Gastroesophageal sphincter (tissue), 4 donors: Measurements from ENCODE around the gene SV2B. TPM values are rescaled to one million over a fixed set of nuclear protein-coding genes. Genes with fewer than 3 reads are reported as not detected.

Experiments used
- ATAC-seq: fragments of 150-250 bp; one replicate; pipeline ENCODE4 v1.9.1; 2016; ENCODE audit warnings: mild to moderate bottlenecking, moderate library complexity
- H3K27ac ChIP-seq, 4 donors: fragments of 200-600 bp; sonication (generic) in 3 of 4; 1 replicate in 3 of 4; 2 replicates in 1 of 4; pipeline ENCODE4 v1.5.1; 2016 to 2019
- H3K27me3 ChIP-seq: fragments of 200-600 bp; sonication (generic); one replicate; pipeline ENCODE4 v1.5.1; 2019
- H3K36me3 ChIP-seq, 2 donors: fragments of 200-600 bp; sonication (generic); one replicate each; pipeline ENCODE4 v1.5.1; 2019; ENCODE audit warnings: control low read depth in 1 of 2
- H3K4me1 ChIP-seq, 3 donors: fragments of 200-600 bp; sonication (generic); 1 replicate in 2 of 3; 2 replicates in 1 of 3; pipeline ENCODE4 v1.5.1; 2016 to 2019; ENCODE audit warnings: control low read depth in 2 of 3
- H3K4me3 ChIP-seq, 2 donors: fragments of 200-600 bp; sonication (generic); one replicate each; pipeline ENCODE4 v1.5.1; 2019; ENCODE audit warnings: mild to moderate bottlenecking in 1 of 2, moderate library complexity in 1 of 2
- H3K9me3 ChIP-seq, 3 donors: fragments of 200-600 bp; sonication (generic); one replicate each; pipeline ENCODE4 v1.5.1; 2017 to 2019; ENCODE audit warnings: control low read depth in 2 of 3
- EP300 ChIP-seq: sonication (generic); formaldehyde crosslinking; IDR thresholded peaks from one replicate; pipeline ENCODE4 v1.6.1; 2017; ENCODE audit warnings: antibody characterized with exemption, mild to moderate bottlenecking
- POLR2A ChIP-seq, 2 donors: fragments of 450-650 bp; IDR thresholded peaks; one replicate each; pipeline ENCODE4 v1.6.1; 2017; ENCODE audit warnings: antibody characterized with exemption in 2 of 2, mild to moderate bottlenecking in 2 of 2, moderate library complexity in 1 of 2
- POLR2AphosphoS5 ChIP-seq: sonication (generic); formaldehyde crosslinking; IDR thresholded peaks from one replicate; pipeline ENCODE4 v1.6.1; 2017; ENCODE audit warnings: antibody characterized with exemption
- WGBS, 2 donors: methylation state at CpG; one replicate each; pipeline ENCODE4 v1.1.5; 2018; ENCODE audit warnings: low coverage in 1 of 2; 5-methylcytosine and 5-hydroxymethylcytosine counted together
- total RNA-seq, 4 donors: library from RNA; depleted of rRNA; stranded (reverse); fragments of >200 nt; gene quantifications; one replicate each; pipeline ENCODE4 v1.1.0, GENCODE V29; 2016
- TF ChIP-seq, protein P1 (sequence below), 4 experiments: fragments of 200-600 bp in 2 of 4; fragments of 450-650 bp in 2 of 4; sonication (generic) in 1 of 4; IDR thresholded peaks; one replicate each; pipeline ENCODE4 v1.5.1; 2017 to 2019; ENCODE audit warnings: antibody characterized with exemption in 4 of 4, mild to moderate bottlenecking in 2 of 4, moderate library complexity in 2 of 4

Gene SV2B
- total RNA-seq, 4 donors from 2014 or later: 0.16 to 4.1 (median 1.1) TPM

DNA sequence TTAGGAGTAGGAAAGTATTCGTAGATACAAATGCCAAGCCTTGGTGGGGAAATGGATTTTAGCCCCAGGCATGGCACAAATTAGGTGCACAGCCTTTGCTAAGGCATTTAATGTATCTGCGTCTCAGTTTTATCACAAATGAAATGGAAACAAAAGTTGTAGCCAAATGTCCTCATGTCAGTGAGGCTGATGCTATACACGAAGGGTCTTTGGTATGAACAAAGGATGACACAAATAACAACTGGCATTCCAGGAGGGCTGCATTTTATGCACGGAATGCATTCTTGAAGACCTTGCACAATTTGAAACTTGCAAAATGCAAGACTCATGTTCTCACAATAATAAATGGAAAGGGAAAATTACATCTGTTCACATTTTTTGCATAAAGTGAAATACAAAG lies 181.9 kb downstream of the SV2B start:
- TF ChIP-seq POLR2A (IDR thresholded peaks at IDR 0.05) (no peak), EP300 (no peak), POLR2AphosphoS5 (no peak)
- TF ChIP-seq, protein P1, sequence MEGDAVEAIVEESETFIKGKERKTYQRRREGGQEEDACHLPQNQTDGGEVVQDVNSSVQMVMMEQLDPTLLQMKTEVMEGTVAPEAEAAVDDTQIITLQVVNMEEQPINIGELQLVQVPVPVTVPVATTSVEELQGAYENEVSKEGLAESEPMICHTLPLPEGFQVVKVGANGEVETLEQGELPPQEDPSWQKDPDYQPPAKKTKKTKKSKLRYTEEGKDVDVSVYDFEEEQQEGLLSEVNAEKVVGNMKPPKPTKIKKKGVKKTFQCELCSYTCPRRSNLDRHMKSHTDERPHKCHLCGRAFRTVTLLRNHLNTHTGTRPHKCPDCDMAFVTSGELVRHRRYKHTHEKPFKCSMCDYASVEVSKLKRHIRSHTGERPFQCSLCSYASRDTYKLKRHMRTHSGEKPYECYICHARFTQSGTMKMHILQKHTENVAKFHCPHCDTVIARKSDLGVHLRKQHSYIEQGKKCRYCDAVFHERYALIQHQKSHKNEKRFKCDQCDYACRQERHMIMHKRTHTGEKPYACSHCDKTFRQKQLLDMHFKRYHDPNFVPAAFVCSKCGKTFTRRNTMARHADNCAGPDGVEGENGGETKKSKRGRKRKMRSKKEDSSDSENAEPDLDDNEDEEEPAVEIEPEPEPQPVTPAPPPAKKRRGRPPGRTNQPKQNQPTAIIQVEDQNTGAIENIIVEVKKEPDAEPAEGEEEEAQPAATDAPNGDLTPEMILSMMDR (IDR thresholded peaks at IDR 0.05): no peak
- no peak overlapping the region for H3K4me3 ChIP-seq
- no peak overlapping the region for H3K27ac ChIP-seq
- no peaks in the 10 kb centered on the region for H3K9me3 ChIP-seq
- 52 to 79% methylated on average over 3 to 4 of the region's 4 CpGs for WGBS, 2 donors
- H3K36me3 ChIP-seq: no peaks in the 10 kb centered on the region
- no peaks in the 10 kb centered on the region for H3K4me1 ChIP-seq
- H3K27me3 ChIP-seq: peaks cover 4% of the 10 kb centered on the region
- ATAC-seq: no peak

DNA sequence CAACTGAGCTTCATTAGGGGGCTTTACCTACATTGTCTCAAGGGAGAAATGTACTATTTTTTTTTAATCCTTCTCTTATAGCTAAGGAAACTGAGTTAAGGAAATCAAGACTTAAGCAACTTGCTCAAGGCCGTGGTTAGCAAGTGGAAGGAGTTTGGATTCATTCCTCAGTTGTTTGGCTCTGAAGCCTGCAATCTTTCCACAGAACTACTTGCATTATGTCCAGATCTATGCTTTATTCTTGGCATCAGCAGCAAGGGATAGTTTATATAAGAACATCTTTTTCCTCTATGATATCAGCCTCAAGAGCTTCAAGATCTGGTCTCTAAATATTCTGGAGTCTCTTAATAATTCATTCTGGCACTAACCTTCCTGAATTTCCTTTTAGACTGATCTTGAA lies 182.4 kb downstream of the SV2B start:
- TF ChIP-seq, protein P1 (IDR thresholded peaks at IDR 0.05): no peak
- TF ChIP-seq EP300 (no peak), POLR2A (IDR thresholded peaks at IDR 0.05) (no peak), POLR2AphosphoS5 (no peak)
- WGBS, 2 donors: 27 to 43% methylated on average over 1 of the region's 1 CpG
- Histone ChIP-seq H3K9me3 (no peaks in the 10 kb centered on the region), H3K36me3 (no peaks in the 10 kb centered on the region), H3K4me1 (no peaks in the 10 kb centered on the region), H3K4me3 (no peak overlapping the region), H3K27ac (no peak overlapping the region), H3K27me3 (peaks cover 9% of the 10 kb centered on the region)
- ATAC-seq: no peak

DNA sequence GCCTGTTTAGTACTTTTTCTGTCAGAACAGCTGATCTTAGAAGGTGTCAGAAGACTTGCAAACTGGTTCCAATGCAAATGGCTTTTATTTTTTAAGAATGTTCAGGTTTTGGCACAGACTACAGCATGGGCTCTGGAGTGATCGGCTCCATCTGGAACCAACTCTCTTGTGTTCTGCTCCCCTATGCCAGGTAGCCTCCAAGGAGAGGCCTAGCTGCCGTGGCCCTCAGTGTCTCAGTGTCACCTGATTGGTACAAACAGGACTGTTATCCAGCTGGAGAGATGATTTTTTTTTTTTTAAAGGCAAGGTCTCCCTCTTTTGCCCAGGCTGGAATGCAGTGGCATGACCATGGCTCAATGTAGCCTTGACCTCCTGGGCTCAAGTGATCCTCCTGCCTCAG lies 183.1 kb downstream of the SV2B start:
- Histone ChIP-seq H3K9me3 (no peaks in the 10 kb centered on the region), H3K4me1 (no peaks in the 10 kb centered on the region), H3K36me3 (no peaks in the 10 kb centered on the region), H3K4me3 (no peak overlapping the region), H3K27me3 (peaks cover 14% of the 10 kb centered on the region), H3K27ac (no peak overlapping the region)
- WGBS, 2 donors: 51 to 100% methylated on average over 1 to 2 of the region's 2 CpGs
- no peak for TF ChIP-seq POLR2AphosphoS5
- no peak for TF ChIP-seq POLR2A (IDR thresholded peaks at IDR 0.05)
- no peak for TF ChIP-seq EP300
- TF ChIP-seq, protein P1 (IDR thresholded peaks at IDR 0.05): no peak
- no peak for ATAC-seq

DNA sequence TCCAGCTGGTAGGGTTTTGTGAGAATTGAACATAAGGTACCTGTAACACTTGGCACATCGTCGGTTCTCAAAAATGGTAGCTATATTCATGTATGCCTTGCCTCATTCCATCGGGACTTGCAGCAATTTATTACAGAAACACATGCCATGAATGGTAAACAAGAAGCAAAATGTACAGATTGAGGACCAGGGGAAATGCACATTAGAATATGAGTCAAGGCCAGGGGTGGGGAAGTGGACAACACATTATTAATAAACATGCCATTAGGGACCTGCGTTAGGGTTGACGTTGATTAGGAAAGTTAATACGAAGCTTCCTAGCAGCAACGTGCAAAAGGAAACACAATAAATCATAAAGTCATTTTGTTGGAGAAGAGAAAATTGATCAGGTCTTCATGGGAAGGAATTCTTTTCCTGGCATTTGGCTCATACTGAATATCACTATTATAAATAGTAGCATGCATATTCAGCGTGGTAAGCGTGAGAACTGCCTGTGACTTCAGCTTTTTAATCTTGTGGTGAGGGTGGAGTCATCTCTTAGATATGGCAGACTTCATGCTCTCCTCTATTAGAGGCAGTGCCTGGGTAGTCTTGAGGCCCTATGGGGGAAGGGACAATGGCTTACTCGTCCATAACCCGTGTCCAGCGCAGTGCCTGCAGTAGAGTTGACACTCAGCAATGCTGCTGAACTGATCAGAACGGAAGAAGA lies 184.9 kb downstream of the SV2B start:
- 74 to 81% methylated on average over 8 to 13 of the region's 13 CpGs for WGBS, 2 donors
- peaks cover 14% of the 10 kb centered on the region for H3K27me3 ChIP-seq
- H3K9me3 ChIP-seq: no peaks in the 10 kb centered on the region
- TF ChIP-seq, protein P1 (IDR thresholded peaks at IDR 0.05): no peak
- no peak for TF ChIP-seq POLR2A (IDR thresholded peaks at IDR 0.05)
- TF ChIP-seq POLR2AphosphoS5: no peak
- no peak overlapping the region for H3K27ac ChIP-seq
- no peaks in the 10 kb centered on the region for H3K4me1 ChIP-seq
- no peaks in the 10 kb centered on the region for H3K36me3 ChIP-seq
- ATAC-seq: no peak
- H3K4me3 ChIP-seq: no peak overlapping the region

DNA sequence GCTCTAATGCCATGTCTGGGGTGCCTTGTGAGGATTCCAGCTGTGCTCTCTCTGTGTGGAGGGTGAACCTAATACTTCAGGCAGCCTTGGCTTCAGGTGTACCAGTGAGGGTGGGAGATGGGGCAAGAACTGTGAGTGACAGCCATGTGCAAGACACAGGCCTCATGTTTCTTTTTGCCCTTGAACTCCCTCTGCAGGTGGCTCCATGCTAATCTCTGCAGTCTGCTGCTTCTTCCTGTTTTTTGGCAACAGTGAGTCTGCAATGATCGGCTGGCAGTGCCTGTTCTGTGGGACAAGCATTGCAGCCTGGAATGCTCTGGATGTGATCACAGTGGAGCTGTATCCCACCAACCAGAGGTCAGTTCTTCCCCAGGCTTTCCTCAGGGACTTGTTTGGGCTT lies 189.3 kb downstream of the SV2B start:
- Histone ChIP-seq H3K36me3 (no peaks in the 10 kb centered on the region), H3K27ac (no peak overlapping the region), H3K27me3 (peaks cover 27% of the 10 kb centered on the region), H3K4me3 (no peak overlapping the region), H3K4me1 (no peaks in the 10 kb centered on the region), H3K9me3 (no peaks in the 10 kb centered on the region)
- WGBS, 2 donors: 100% methylated on average over 1 of the region's 1 CpG; no CpG with 5 or more reads in 1 of the 2 donors
- ATAC-seq: no peak
- no peak for TF ChIP-seq EP300
- no peak for TF ChIP-seq POLR2A (IDR thresholded peaks at IDR 0.05)
- TF ChIP-seq, protein P1 (IDR thresholded peaks at IDR 0.05): no peak
- no peak for TF ChIP-seq POLR2AphosphoS5
